ENCODE measurements around the gene IL21R.
"Not testable (repeated sequence)": the region's sequence is repeated elsewhere in the genome, so short reads cannot be mapped to it uniquely, and the experiment has no call there.

IL21R gene

DNA sequence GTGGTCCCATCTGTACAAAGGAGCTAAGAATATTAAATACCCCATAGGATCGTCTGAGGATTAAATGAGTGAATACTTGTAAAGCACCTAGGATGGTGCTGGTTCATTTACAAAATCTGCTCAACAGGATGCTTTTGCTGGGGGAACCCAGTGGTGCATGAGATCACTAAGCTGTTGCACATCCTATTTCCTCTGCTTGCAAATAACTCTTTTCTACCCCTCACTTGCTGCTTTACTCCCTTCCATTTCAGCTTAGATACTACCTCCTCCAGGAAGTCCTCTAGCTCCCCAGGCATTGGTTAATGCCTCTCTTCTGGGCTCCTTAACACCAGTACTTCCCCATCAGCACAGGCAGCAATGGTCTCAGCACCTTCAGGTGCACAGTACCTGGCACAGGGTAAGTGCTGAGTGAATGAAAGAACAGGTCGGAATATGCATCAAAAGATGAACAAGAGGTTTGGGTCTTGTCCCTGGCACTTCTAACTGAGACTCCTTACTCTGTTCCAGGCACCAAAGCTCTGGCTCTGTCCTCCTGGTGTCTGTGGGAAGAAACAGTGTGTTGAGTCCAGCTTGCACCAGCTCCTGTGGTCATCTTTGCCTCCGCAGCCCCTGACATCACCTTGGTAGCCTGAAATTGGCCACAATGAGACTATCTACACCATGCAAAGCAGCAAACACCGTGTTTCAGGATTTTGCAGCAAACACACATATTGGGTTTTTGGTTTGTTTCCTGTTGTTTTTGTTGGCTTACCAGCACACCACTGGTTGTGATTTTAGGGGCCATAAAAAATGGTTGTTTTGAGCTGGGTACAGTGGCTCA is 24.1 kb upstream of the IL21R start:
- no peak for DNase-seq

DNA sequence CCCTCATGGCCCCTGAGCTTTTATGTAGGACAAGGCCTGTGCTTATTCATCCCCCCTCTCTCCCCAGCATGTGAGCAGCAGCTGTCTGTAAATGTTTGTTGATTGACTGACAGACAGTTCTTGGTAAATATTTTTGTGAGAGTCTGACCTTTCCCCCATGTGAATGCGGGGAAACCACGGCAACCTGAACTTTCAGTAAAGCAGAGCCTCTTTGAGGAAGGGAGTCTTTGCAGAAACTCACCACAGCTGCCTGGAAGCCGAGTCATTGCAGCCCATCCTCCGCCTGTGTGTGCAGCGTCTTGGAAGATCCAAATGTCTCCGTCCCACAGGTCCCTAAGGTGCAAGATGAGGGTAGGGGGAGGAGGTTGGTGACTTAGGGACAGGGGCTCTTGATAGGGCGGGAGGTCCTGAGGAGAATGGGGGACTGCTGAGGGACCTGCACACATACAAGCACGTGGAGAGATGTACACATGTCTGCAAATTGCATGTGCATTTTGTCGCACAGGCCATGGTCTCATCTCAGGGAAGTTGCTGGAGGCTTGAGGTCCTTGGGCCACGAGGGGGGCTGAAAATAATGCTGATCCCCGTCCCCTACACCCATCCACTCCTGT is 23.0 kb upstream of the IL21R start:
- DNase-seq = no peak

DNA sequence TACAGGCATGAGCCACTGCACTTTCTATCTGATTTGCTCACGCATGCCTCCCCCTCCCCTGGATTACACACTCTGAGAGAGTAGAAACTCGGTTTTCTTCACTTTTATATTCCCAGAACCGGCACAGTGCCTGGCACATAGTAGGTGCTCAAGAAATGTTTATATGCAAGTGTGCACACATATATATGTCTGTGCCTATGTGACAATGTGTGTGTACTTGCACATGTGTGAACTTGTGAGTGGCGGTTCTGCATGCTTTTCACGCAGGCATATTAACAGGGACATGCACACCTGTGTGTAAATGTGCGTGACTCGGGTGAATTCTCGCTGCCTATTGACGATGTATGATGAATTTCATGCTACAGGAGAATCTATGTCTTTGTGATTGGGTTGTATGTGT is 22.1 kb upstream of the IL21R start:
- no peak for DNase-seq

DNA sequence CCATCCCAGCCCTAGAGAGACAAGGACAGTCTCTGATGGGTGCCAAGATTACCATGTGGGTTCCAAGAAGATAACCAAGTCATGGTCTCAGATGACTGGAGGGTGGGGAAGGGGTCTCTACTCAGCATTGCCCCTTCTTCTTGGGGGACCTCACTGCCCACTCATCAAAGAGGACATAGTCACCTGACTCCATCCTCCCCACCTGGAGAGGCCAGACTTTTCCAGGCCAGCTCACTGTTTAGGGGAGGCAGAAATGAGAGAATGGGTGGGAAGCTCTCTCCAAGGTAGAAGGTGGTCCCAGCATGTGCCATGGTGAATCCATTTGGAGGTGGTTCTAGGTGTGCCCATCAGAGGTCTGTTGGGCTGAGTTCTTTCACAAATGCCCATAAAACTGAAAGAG is 20.7 kb upstream of the IL21R start:
- no peak for DNase-seq

DNA sequence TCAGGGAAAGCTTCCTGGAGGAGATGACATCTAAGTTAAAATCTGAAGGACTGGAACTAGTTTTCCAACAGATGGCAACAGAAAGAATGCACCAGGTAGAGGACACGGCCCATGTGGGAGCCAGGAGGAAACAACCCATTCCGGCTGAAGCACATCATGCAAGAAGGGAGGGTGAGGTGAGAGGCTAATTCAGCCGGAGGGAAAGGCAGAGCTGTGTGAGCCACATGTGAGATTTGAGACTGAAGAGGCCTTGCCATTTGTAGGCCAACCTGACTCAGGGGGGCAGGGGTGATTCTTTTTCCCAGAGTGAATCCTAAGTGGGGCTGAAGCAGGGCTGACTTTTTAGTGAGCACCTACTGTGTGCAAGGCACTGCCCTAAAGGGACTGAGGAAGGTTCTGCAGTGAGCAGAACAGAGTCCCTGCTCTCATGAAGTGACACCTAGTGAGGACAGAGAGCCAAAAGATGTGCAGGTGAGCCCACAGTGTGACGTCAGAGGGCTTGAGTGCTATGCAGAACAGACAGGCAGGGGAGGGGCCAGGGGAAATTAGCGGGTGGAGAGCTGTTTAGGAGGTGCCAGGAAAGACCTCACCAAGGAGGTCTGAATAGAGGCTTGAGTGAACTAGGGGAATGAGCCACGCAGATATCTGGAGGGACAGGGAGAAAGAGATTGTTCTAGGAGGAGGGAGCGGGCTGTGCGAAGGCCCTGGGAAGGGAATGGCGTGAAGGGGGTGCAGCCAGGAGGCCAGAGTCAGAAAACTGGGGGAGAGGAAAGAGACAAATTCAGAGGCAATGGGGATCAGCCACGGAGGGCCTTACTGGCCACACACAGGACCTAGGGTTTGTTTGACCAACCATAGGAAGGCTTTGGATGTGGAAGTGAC is 19.8 kb upstream of the IL21R start:
- DNase-seq = no peak

DNA sequence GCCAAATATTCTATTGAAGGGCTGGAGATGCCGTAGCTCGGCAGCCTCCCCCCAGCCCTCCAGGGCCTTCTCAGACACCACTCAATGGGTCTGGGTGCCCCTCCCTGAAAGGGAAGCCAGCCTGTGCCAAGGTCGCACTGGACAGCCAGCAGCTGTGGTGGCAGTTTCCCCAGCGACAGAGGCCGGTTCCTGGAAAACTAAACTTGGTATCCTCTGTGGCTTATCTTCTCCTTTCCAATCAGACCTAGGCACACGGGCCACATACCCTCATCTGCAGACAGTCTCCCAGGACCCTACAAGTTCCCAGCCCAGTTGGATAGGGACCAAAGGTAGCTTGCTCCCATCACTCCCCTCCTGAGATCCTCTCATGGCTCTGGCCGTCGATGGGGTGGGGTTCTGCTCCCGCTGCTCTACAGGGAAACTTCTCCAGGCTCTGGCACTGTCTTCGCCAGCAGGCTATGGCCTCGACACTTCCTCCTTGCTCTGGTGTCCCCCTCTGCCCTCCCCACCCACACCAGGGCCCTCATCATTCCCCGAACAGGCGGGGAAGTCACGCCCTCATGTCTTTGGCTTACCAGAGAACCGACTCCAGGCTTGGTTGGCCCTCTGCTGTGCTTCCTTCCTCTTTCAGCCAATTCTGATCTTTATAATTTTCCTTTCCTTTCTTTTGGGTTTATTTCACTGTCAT is 18.3 kb upstream of the IL21R start:
- peak; percentile 85 for DNase-seq

DNA sequence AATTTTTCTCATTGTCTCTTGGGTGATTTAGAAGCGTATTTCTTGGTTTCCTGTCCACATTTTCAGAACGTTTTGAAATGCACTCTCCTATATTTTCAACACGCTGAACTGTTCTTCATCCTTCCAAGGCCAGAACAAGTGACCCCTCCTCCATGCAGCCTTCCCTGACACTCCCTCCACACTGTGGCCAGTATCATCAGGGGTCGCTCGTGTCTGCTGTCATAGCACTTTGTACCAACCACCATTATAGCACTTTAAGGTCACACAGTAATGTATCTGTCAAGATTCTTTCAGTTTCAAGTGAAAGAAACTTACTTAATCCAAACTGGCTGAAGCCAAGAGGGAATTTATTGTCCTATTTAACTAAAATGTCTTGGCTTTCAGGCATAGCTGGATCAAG is 17.5 kb upstream of the IL21R start:
- no peak for DNase-seq

DNA sequence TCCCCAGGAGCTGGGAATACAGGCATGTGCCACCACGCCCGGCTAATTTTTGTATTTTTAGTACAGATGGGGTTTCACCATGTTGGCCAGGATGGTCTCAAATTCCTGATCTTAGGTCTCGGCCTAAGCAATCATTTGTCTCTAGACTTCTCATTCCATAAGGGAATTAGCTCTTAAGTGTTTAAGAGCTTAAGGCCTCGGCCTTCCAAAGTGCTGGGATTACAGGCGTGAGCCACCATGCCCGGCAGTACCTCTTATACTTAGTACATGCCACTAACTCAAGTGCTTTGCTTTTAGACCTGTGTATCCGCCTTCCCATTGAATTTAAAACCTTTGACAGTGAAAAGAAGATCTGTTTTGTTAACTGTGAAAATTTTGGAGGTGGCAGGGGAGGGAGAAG is 16.6 kb upstream of the IL21R start:
- no peak for DNase-seq

DNA sequence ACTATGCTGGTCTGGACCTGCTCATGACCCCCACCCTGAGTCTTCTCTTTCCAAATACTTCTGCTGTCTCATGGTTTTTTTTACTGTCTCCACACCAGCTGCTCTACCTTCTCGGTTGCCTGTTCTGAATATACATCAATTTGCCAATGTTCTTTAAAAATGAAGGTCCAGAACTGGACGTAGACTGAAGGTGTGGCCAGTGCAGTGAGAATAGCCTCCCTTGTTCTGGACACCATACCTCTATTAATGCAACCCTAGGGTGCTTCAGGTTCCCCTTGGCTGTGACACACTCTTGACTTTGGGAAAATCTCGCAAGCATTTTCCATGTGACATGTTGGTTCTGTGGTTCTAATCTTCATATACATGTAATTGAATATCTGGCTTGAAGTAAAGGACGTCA is 15.3 kb upstream of the IL21R start:
- no peak for DNase-seq

DNA sequence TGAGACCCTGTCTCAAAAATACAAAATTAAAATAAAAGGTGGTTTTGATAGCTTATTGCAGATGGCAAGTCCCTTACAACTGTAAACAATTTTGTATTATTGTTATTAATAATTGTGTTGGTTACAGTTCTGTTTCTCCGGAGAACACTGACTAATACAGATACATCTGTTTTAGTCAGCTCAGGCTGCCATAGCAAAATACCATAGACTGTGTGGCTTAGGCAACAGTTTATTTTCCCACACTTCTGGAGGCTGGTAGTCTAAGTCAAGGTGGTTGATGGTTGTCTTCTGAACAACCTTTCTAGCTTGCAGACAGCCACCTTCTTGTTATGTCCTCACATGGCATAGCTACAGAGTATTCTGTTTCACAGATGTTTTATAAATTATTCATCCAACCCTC is 14.2 kb upstream of the IL21R start:
- DNase-seq = no peak

DNA sequence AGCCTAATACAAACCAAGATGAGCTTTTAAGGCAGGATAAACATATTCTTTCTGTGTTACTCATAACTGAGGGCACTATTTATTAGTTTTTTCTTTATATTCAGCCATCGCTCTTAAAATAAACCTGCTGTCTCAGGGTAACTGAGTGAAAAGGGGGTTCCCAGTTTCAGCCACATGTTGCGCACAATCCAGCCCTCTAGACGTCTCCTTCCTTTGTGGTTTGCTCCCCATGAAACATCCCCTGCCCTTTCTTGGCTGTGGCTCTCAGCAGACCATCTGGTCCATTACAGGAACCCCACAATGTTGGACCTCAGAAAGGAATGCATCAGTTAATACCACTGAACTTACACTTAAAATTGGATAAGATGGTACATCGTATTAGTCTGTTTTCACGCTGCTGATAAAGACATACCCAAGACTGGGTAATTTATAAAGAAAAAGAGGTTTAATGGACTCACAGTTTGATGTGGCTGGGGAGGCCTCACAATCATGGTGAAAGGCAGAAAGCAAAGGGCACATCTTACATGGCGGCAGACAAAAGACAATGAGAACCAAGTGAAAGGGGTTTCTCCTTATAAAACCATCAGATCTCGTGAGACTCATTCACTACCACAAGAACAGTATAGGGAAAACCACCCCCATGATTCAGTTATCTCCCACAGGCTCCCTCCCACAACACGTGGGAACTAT is 12.6 kb upstream of the IL21R start:
- DNase-seq = no peak

DNA sequence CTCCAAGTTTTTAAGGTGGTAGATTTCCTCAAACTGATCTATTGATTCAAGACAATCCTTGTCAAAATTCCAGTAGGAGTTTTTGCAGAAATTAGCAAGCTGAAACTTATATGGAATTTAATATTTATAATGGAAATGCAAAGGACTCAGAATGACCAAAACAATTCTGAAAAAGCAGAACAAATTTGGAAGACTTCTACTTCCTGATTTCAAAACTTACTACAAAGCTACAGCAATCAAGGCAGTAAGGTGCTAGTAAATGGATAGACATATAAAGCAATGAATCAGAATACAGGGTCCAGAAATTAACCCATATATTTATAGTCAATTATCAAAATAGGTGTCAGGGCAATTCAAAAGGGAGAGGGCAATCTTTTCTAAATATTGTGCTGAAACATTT is 11.8 kb upstream of the IL21R start:
- peak; percentile 14 for DNase-seq

DNA sequence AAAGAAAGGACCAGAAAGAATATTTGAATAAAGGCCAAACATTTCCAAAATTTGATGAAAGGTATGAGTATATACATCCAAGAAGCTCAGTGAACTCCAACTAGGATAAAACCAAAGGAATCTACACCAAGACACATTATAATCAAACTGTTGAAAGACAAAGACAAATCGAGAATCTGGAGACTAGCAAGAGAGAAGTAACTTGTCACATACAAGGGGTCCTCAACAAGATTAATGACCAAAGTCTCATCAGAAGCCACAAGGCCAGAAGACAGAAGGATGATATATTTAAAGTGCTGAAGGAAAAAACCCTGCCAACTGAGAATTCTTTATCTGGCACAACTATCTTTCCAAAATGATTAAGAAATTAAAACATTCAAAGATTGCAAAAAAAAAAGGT is 9.3 kb upstream of the IL21R start:
- DNase-seq = no peak

DNA sequence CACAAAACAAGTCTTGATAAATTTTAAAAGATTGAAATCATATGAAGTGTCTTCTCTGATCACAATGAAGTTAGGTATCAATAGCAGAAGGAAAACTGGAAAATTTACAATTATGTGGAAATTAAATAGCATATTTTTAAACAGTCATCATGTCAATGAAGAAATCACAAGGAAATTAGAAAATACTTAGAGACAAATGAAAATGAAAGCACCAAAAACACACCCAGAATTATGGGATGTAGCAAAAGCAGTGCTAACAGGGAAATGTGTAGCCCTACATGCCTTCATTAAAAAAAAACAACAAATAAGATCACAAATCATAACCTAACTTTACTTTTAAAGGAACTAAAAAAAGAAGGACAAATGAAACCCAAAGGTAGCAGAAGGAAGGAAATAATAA is 7.5 kb upstream of the IL21R start:
- no peak for DNase-seq

DNA sequence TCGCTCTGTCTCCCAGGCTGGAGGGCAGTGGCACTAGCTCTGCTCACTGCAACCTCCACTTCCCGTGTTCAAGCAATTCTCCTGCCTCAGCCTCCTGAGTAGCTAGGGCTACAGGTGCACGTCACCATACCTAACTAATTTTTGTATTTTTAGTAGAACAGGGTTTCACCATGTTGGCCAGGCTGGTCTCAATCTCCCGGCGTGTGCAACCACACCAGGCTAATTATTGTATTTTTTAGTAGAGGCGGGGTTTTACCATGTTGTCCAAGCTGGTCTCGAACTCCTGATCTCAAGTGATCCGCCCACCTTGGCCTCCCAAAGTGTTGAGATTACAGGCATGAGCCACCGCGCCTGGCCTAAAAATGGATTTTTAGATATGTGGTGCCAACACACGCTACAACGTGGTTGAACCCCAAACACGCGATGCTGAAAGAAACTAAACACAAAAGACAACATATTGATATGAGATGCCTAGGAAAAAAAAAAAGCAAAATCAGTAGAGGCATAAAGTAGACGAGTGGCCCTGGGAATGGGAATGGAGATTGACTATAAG is 3.6 kb upstream of the IL21R start:
- DNase-seq = not testable (repeated sequence)

DNA sequence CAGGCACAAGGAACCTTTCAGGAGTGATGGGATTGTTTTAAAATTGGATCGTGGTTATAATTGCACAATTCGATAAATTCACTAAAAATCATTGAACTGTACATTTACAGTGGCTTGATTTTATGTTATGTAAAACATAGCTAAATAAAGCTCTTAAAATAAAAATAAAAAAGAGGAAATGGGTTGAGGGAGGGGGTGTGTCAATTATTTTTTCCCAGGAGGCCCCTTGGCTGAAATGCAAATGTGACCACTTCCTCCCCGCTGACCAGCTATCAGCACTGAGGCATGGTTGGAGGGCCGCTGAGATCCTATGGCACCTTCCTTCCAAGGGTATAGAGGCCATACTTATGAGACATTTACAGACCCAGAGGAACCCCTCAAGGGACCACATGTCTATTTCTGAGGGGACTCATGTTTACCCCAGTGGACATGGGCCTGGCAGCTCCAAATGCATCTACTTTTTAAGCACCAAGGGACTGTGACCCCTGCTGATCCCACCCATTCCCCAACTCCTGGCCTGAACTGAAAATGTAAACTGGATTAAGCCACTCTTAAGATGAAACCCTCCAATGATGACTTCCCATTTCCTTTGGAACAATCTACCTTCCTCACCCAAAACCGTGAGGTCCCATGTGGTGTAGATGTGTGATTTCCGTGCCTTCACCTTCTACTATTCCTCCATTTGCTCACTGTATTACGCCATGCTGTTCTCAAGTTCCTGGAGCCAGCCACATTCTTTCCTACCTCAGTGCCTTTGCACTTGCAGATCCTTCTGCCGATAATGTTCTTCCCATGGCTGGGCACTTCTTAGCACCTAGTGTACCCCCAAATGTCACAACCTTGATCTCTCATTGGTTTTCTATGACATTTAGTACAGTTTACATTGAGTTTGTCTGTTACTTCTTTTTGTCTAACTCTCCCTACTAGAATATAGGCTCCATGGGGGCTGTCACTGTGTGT is 2.8 kb upstream of the IL21R start:
- DNase-seq = peak; percentile 90

DNA sequence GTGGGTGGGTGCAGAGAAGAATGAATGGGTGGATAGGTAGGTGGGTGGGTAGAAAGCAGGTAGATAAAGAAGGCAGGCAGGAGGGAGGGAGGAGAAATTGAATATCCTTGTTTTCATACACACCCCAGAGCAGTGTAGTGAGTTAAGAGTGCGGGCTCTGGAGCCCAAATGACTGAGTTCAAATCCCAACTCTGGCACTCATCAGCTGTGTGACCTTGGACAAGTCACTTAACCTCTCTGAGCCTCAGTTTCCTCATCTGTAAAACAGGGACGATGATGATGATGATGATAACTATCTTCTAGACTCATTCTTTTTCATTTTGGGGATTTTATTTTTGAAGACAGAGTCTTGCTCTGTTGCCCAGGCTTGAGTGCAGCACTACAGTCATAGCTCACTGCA is 2.0 kb upstream of the IL21R start:
- no peak for DNase-seq

DNA sequence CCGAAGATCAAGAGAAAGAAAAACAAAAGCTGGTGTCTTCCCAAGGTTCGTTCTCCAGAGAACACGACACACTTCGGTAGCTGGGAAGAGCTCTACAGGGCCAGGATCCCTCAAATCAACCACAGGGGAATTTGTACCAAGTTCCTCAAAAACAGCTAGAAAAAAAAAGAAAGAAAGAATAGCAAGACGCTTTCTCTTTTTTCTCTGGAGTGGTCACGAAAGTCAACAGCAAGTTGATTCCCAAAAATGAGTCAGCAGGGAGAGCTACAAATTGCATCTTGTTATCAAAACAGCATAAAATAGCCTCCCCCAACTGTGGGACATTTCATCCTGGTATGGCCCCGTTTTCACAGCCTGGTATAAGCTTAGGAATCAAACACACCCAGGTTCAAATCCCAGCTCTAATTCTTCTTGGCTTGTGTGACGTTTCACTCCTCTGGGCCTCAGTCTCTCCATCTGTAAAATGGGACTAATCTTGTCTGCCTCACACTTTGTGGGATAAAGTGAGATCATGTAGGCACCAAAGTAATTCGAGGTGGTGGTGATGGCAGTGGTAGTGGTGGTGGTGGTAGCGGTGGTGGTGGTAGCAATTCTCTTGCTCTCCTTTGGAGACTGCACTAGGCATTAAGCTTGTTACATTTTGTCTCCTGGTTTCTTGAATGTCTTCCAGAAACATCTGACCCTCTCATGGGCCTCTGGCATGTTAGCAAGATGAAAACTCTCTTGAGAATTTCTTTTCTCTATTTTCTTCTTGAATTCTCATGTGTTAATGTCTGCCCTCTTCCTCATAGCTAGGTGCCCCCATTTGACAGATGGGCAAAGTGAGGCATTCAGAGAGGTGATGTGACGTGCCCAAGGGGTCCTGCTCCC is 988 bp upstream of the IL21R start:
- peak; percentile 71 for DNase-seq

DNA sequence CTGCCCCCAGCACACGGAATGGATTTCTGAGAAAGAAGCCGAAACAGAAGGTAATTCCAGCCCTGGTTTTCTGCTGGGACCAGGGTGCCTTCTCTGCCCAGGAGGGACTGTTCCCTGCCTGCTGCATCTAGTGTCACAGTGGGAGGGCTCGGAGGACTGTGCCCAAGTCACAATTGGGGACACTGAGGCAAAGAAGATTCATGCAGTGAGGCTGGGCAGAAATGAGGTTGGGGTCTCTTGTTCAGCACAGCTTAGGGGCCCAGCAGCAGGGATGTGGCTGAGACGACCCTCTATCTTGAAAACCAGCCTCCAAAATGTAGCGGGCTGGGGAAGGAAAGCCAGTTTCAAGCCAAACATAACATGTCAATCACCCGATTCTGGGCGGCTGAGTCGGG is 592 bp downstream of the IL21R start:
- DNase-seq = no peak

DNA sequence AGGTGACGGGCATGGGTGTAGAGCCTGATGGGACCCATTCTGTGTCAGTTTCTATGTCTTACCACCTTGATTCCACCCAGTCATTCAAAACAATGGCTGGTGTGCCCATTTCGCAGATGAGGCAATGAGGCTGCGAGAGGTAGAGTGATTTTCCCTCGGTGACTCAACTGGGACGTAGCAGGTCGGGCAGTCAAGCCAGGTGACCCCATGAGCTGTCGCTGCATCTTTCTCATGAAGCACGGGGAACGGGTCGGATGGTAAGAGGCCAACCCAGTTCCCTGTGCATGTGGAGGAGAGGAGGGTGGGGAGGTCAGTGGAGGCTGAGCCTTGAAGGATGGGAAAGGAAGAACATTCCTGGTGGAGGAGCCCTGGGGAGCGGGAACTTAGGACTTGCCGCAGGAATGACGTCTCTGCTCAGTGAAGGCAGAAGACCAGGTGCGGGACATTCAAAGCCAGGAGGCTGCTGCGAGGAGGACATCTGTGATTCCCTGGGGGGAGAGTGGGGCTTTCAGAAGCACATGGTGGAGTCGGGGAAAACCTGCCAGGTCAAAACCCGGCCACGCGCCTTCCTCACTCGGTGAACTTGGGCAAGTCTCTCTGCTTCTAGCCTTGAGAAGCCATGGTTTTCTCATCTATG is 1.1 kb downstream of the IL21R start:
- no peak for DNase-seq
